Measurements from ENCODE around the gene PDLIM1.

PDLIM1 gene

GRCh38 chr10:95217476-95217875, 73.3 kb downstream of the PDLIM1 start:
- no peak for DNase-seq
- Histone ChIP-seq H3K36me3 (replicated peaks; ENCODE audit: insufficient read depth, low read length) (no peaks in the 10 kb centered on the region), H4K20me1 (ENCODE audit: insufficient read depth, low read length) (no peaks in the 10 kb centered on the region), H3K9me2 (replicated peaks; ENCODE audit: insufficient read depth, low read length) (no peaks in the 10 kb centered on the region), H3K27ac (ENCODE audit: low read length) (no peak overlapping the region), H3K27me3 (replicated peaks; ENCODE audit: insufficient read depth, low read length) (no peaks in the 10 kb centered on the region), H3K4me3 (ENCODE audit: low read length) (no peak overlapping the region), H3K79me2 (ENCODE audit: low read length) (no peaks in the 10 kb centered on the region), H3K4me2 (ENCODE audit: low read depth, low read length) (no peak overlapping the region), H2AFZ (ENCODE audit: low read length) (no peak overlapping the region), H3K9me3 (replicated peaks; ENCODE audit: insufficient read depth, low read length) (no peaks in the 10 kb centered on the region), H3K9ac (ENCODE audit: low read length) (no peak overlapping the region), H3K4me1 (ENCODE audit: low read length) (no peaks in the 10 kb centered on the region), H3F3A (ENCODE audit: insufficient read depth, low read length) (no peaks in the 10 kb centered on the region)
- TF ChIP-seq EZH2 (optimal IDR thresholded peaks at IDR 0.05; ENCODE audit: low read depth, low read length) (no peak), EZH2phosphoT487 (IDR thresholded peaks at IDR 0.05; ENCODE audit: low read length) (no peak), CTCF (IDR thresholded peaks at IDR 0.05; ENCODE audit: low read length) (no peak)

GRCh38 chr10:95214793-95215192, 76.0 kb downstream of the PDLIM1 start:
- no peak for DNase-seq
- Histone ChIP-seq H3K9me3 (replicated peaks; ENCODE audit: insufficient read depth, low read length) (no peaks in the 10 kb centered on the region), H3K27me3 (replicated peaks; ENCODE audit: insufficient read depth, low read length) (no peaks in the 10 kb centered on the region), H3K36me3 (replicated peaks; ENCODE audit: insufficient read depth, low read length) (no peaks in the 10 kb centered on the region), H3K27ac (ENCODE audit: low read length) (no peak overlapping the region), H3K79me2 (ENCODE audit: low read length) (no peaks in the 10 kb centered on the region), H3F3A (ENCODE audit: insufficient read depth, low read length) (no peaks in the 10 kb centered on the region), H3K9me2 (replicated peaks; ENCODE audit: insufficient read depth, low read length) (no peaks in the 10 kb centered on the region), H2AFZ (ENCODE audit: low read length) (no peak overlapping the region), H4K20me1 (ENCODE audit: insufficient read depth, low read length) (no peaks in the 10 kb centered on the region), H3K9ac (ENCODE audit: low read length) (no peak overlapping the region), H3K4me3 (ENCODE audit: low read length) (no peak overlapping the region), H3K4me1 (ENCODE audit: low read length) (no peaks in the 10 kb centered on the region), H3K4me2 (ENCODE audit: low read depth, low read length) (no peak overlapping the region)
- no peak for TF ChIP-seq EZH2phosphoT487 (IDR thresholded peaks at IDR 0.05; ENCODE audit: low read length)
- TF ChIP-seq EZH2 (optimal IDR thresholded peaks at IDR 0.05; ENCODE audit: low read depth, low read length), result no peak
- TF ChIP-seq CTCF (IDR thresholded peaks at IDR 0.05; ENCODE audit: low read length), result no peak

GRCh38 chr10:95214369-95214768, 76.4 kb downstream of the PDLIM1 start:
- H3K4me1 ChIP-seq (ENCODE audit: low read length), result no peaks in the 10 kb centered on the region
- no peak for DNase-seq
- no peaks in the 10 kb centered on the region for H3K36me3 ChIP-seq (replicated peaks; ENCODE audit: insufficient read depth, low read length)
- no peaks in the 10 kb centered on the region for H3F3A ChIP-seq (ENCODE audit: insufficient read depth, low read length)
- no peaks in the 10 kb centered on the region for H3K27me3 ChIP-seq (replicated peaks; ENCODE audit: insufficient read depth, low read length)
- no peak overlapping the region for H2AFZ ChIP-seq (ENCODE audit: low read length)
- H3K4me3 ChIP-seq (ENCODE audit: low read length), result no peak overlapping the region
- H3K27ac ChIP-seq (ENCODE audit: low read length), result no peak overlapping the region
- H3K4me2 ChIP-seq (ENCODE audit: low read depth, low read length), result no peak overlapping the region
- no peaks in the 10 kb centered on the region for H3K79me2 ChIP-seq (ENCODE audit: low read length)
- no peak for TF ChIP-seq EZH2 (optimal IDR thresholded peaks at IDR 0.05; ENCODE audit: low read depth, low read length)
- TF ChIP-seq CTCF (IDR thresholded peaks at IDR 0.05; ENCODE audit: low read length), result no peak
- TF ChIP-seq EZH2phosphoT487 (IDR thresholded peaks at IDR 0.05; ENCODE audit: low read length), result no peak
- no peaks in the 10 kb centered on the region for H3K9me3 ChIP-seq (replicated peaks; ENCODE audit: insufficient read depth, low read length)
- no peak overlapping the region for H3K9ac ChIP-seq (ENCODE audit: low read length)
- no peaks in the 10 kb centered on the region for H4K20me1 ChIP-seq (ENCODE audit: insufficient read depth, low read length)
- H3K9me2 ChIP-seq (replicated peaks; ENCODE audit: insufficient read depth, low read length), result no peaks in the 10 kb centered on the region
